ENCODE measurements around the gene STARD10.
"Not testable (repeated sequence)": the region's sequence is repeated elsewhere in the genome, so short reads cannot be mapped to it uniquely, and the experiment has no call there.

Gene STARD10

DNA sequence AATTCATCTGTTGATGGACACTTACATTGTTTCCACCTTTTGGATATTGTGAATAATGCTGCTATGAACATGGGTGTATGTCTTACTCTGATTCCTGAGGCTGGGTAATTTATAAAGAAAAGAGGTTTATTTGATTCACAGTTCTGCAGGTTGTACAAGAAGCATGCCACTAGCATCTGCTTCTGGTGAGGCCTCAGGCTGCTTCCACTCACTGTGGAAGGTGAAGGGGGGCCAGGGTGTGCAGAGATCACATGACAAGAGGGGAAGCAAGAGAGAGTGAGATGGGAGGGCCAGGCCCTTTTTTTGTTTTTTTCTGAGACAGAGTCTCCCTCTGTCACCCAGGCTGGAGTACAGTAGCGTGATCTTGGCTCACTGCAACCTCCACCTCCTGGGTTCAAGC lies 12.5 kb upstream of the STARD10 start:
- not testable (repeated sequence) for DNase-seq

DNA sequence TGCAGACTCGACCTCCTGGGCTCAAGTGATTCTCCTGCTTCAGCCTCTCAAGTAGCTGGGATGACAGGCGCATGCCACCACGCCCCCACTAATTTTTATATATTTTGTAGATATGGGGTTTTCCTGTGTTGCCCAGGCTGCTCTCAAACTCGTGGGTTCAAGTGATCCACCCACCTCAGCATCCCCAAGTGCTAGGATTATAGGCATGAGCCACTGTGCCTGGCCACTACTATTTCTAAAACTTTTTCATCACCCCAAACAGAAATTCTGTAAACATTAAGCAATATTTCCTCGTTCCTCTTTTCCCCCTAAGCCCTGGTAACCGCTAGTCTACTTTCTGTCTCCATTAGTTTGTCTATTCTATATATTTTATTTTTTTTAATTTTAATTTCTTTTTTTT lies 11.4 kb upstream of the STARD10 start:
- no peak for DNase-seq

DNA sequence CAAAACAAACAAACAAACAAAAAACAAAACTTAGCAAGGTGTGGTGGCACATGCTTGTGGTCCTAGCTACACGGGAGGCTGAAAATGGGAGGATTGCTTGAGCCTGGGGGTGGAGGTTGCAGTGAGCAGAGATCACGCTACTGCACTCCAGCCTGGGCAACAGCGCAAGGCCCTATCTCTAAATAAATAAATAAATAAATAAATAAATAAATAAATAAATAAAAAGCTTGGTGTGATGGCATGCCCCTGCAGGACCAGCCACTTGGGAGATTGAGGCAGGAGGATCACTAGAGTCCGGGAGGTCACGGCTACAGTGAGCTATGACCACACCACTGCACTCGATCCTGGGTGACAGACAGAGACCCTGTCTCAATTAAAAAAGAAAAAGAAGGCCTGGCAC lies 9.0 kb upstream of the STARD10 start:
- no peak for DNase-seq

DNA sequence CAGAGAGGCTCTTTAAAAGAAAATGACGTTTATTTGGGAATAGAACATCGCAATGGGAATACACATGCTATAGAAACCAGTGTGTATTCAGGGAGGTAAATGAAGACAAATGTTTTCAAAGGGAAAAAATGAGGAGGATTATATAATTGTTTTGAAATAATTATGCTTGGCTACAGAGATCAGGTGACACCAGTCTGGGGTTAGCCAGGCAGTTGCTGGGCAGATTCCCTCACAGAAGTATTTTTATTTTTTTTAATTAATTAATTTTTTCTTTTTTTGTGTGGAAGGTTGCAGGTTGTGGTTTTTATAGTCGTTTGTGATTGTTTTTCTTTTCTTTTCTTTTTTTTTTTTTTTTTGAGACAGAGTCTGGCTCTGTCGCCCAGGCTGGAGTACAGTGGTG lies 5.6 kb upstream of the STARD10 start:
- DNase-seq = no peak

DNA sequence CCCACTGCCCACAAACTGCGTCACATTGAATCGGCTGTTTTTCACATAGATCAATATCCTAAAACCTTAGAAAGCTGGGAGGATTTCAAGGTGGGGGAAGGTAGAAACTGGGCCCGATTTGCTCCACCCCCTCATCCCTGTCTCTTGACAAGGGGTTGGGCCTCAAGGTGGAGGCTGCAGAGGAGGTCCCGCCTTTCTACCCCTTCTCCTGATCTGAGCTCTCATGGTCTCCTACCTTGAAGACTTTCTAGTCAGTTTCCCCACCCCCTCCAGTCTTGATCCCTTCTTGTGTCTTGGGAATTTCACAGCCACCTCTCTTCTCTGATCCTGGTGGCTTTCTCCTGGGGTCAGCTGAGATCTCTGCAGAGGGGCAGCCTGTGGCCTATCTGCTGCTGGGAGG lies 4.5 kb upstream of the STARD10 start:
- DNase-seq = no peak

DNA sequence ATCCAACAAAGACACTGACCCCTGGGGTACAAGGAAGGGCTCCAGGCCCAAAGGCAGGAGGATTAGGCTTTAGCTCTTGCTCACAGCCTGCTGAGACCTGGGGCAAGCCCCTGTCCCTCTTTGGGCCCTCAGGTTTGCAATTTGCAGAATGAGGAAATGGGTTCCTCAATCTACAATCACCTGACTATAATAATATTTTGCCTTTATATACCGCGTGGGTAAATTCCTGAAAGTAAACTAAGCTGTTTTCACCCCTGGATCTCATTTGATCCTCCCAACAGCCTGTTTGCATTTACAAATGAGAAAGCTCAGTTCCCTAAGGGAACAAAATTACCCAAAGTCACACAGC lies 797 bp downstream of the STARD10 start:
- DNase-seq = no peak

DNA sequence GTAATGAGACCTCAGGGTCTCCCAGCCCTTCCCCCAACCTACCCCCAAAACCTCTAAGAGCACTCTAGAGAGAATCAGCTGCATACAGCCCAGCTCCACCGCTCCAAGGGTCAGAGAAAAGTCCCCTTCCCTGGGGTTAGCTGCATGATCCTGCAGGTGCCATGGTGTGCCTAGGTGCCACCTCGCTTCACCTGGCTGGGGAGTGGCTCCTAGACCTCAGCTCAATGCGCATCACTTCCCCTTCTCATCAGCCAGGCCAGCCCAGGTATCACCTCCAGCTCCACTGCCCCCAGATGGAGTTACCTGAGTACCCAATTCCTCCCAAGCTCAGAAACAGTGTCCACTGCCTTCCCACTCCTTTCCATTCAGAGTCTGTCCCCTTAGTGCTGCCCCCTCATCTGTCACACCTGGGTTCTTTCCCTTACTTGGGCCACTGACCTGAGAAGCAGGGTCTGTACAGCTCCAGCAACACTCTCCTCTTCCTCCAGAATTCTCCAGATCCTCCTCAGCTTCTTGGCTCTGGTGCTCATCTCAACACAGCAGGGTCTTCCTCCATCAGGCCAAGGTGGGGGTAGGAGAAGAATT lies 1.3 kb downstream of the STARD10 start:
- no peak for DNase-seq

DNA sequence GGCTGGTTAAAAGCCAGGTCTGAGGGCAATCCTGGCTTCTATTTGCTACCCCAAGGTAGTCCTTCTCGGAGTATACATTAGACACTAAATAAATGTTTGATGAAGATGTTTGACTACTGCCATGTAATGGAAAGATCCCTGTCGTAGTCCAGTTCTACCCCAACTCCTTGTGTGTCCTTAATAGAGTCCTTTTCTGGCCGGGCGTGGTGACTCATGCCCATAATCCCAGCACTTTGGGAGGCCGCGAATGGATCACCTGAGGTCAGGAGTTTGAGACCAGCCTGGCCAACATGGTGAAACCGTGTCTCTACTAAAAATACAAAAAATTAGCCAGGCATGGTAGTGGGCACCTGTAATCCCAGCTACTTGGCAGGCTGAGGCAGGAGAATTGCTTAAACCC lies 2.6 kb downstream of the STARD10 start:
- DNase-seq = not testable (repeated sequence)

DNA sequence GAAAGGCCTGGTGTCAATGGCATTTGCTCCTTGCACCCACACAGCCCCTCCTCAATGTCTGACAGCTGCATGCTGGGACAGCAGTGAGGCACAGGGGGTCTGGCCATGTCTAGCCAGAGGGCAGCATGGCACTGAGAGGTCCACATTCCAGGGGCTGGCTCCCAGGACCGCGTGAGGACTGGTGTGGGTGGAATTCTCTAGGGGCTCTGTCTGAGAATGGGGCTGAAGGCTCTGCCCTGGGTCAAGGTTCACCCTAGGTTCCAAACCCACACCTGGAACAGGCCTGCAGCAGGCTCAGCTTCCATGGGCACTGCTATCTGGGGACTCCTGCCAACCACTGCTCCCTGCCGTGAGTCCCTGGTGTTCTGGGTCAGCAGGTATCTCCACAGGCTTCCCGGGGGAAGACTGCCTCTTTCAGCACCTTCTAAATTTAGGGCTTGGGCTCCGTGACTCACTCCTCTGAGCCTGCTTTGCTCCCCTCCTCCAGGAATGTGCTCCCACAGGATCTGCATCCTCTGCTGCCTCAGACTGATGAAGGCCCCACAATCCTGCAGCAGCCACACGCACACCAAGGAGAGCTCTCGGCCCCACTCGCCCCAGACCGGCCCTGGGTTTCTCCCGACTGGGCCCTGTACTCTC lies 4.2 kb downstream of the STARD10 start:
- no peak for DNase-seq

DNA sequence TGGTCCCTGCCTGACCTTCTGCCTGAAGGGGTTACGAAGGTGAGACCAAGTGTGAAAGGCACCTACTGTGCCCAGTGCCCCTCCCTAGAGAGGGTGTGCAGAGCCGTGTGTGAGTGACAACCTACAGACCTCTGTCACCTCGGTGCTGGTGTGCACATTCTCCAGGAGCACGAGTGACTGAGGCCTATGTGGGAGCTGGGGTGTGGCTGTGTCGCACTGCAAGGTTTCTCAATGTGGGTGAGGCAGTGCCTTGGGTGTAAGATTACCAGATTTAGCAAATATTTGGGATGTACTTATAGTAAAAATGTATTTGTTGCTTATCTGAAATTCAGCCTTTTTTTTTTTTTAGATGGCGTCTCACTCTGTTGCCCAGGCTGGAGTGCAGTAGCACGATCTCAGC lies 5.6 kb downstream of the STARD10 start:
- no peak for DNase-seq

DNA sequence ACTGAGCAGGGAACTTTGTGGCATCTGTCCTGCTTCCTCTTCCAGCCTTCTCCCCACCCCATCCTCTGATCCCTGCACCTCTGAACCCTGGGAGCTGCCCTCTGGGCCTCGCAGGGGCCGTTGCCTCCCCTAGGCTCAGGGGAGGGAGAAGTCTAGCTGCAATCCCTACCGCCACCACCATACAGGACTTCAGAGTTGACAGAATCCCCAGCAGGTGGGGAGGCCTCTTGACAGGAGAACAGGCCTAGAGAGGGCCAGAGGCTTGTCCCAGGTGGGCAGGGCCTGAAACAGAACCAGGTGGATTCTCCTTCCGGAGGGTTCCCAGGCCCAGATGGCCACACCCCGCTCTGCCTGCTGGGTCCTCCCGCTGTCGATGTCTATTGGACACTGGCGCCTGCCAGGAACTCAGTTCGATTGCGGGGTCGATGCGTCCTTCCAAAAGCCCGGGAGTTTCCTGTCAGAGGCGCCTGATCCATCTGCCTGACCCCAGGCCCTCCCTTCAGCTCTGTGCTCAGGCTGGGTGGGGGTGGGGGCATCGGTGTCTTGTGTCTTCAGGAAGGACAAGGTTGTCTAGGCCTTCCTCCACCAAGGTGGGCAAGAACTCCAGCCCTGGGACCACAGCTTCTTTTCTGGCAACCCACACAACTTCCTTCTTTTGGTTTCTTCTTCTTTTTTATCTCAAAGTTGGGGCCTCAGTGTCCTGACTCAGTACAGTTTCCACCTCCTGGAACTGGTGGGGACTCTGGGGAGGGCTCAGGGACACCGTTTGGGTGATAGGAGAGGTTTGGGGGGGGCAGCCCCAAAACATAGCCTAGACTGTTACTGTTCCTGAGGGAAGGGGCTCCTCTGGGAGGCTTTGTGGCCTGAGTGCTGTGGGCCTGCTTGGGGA lies 6.4 kb downstream of the STARD10 start:
- peak; percentile 10 for DNase-seq

DNA sequence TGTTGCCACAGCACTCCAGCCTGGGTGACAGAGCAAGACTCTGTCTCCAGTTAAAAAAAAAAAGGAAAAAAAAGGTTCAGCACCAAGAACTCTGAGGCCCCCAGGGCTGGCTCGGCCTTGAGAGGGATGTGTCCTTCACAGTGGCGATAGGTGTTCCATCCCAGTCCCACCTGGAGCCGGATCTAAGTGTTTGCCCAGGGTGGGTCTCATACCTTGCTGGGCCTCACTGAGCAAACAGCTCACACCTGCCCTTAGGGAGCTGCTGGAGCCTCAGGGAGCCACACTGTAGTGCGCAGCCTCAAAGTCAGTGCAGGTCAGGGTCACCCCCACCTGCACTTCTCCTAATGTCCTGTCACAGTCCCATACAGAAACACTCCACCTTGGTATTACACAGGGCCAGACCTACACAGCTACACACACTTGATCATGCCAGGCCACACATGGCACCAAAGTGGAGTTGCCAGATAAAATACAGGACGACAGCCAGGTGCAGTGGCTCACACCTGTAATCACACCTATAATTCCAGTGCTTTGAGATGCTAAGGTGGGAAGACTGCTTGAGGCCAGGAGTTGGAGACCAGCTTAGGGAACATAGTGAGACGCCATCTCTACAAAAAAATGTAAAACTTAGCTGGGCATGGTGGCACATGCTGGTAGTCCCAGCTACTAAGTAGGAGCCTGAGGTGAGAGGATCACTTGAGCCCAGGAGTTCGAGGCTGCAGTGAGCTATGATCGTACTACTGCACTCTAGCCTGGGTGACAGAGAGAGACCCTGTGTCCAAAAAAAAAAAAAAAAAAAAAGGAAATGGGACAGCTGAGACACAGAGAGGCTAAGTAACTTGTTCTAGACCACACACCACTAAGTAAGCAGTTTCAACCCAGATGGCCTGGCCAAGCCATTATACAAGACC lies 7.3 kb downstream of the STARD10 start:
- DNase-seq = peak; percentile 28

DNA sequence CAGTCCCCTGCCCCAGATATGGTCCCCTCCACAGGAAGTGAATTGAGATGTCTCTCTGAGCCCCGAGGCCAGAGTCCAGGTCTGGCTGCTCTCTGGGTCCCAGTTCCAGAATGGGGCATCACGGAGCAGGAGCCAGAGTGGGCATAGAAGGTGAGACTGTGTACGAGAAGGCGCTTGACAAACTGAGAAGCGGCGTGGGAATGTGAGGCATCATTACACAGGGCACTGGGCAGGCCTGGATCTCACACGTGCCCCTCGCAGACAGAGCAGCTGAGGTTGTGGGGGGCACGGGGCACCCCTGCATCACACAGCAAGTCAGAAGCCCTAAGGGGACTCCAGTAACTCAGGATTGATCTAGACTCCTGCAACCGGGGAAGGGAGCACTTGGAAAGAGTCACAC lies 9.2 kb downstream of the STARD10 start:
- no peak for DNase-seq

DNA sequence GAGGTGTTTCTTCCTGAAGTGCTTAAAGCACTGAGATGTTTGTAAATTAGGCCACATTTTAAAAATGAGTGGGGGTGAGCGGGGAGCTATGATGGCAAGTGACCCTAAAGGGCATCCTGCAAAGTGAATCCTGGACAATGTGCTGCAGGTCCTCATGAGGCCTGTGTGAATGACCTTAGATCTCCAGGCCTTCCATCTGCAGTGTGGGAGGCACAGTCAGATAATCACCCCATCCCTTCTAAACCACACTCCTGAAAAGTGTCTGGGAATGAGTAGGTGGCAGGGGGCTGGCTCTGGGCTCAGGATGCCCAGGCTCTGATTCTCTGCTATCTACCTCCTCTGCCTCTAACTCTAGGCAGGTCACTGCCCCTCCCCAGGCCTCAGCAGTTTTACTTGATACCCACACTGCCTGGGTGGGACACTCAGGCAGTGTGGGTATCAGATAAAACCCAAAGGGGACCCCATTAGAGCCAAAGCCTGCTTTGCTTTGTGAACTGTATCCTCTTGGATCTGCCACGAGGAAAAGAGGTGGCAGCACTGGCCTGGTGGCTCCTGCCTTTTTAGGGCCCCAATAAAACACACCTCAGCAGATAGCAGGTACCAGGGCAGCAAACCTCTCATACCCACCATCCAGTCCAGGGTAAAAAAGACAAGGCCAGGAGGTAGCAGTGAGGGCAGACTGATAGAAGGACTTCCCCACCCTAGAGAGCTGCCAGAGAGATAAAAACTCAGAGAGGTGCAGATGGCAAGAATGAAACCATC lies 10.5 kb downstream of the STARD10 start:
- no peak for DNase-seq

DNA sequence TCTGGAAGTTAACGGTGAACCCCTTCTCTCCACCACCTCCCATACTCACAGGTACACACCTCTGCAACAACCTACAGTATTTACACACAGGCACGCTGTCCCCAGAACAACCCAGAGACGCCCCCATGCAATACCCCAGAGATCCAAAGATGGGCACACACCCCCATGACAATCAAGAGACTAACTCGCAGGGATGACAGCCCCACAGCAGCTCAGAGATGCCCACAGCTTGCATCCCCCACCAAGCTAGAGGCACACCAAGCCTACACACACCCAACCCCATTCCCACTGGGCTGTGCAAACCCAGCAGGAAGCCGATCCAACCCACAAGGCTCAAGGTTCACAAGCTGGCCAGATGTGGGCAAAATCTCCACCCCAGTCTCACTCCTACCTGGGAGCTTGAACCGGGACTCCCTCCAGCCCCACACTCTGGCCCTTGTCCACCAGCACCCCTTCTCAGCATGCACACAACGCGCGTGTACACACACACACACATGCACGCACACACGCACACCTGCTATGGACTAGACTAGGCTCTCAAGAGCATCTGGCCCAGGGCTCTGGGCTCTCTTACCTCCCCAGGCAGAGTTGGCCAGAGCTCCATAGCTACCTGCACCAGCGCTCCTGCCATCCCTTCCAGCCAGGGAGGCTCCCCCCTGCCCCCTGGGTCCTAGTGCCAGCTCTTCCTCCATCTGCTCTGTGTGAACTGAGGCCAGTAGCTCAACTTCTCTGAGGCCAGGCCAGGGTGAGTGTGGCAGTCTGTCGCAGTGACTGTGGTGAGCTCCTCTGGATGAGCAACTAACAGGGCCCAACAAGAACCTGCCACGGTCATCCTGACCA lies 11.5 kb downstream of the STARD10 start:
- peak; percentile 31 for DNase-seq

DNA sequence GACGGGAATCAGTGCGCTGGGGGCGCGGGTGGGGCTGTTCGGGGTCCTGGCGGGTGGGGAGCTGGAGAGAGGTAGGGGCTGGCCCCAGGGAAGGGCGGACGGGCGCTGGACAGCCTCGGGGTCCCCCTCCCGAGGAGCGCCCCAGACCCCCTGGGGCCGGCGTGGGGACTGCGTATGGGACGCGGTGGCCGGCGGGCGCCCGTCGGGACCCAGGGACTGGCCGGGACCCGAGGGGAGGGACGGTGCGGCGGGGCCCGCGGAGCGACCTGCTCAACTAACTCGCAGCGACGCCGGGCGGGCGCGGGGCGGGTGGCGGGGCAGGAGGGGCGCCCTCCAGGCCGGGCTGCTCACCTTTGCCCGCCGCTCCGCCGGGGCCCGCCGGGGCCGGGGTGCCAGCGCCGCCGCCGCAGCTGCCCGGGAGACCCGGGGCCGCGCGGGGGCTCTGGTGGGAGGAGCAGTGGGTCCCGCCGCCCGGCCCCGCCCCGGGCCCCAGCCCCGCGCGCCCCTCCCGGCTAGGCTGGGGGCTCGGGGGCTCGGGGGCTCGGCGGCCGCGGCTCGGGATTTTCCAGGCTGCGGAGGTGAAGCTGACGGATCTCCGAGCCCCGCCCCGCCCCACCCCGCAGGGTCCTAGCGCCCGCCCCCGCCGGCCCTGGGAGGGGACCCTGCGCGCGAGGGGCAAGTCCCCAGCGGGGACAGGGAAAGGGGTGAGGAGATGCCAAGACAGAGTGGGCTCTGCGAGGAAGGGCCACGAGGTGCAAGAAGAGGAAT lies 12.3 kb downstream of the STARD10 start:
- no peak for DNase-seq

DNA sequence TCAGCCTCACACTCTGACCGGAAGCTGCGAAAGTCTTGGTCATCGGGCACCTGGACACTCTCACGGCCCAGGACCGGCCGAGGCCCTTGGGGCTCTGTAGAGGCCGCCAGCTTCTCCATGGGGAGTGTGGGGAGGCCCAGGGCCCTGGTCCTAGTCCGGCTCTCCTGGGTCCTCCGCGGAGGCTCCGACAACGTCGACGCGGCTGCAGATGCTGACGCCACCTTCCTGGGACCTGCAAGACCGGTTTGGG lies 12.9 kb downstream of the STARD10 start:
- no peak for DNase-seq

DNA sequence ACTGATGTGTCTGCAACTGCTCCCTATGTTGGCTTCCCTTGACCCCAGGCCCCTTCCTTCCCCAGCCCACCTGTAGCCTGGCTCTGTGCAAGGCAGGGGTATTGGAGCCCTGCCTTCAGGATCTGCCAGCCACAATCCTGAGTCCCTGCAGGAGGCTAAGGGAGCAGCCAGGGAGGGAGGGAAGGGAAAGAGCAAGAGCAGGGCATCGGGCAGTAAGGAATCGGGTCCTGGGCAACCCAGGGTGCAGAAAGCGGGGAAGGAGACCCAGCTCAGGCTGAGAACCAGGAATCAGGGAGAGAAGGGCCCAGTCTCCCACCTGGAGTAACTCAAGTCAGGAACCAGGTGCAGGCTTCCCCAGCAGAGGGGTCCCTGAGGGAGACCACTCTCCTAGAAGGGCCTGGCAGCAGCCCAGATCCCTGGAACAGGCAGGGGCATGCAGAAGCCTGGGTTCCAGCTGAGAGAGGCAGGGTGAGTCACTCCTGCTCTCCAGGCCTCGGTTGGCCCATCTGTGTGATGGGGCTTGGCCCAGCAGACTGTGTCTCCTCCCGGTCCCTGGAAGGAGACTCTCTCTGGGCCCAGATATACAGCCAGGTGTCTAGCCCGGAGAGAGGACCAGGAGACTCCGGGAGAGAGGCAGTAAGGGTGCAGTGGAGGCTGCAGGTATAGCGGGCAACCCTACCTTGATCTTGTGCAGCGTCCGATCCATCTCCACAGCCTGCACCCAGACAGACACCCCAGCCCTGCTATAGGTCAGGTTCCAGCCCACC lies 13.4 kb downstream of the STARD10 start:
- peak; percentile 20 for DNase-seq

DNA sequence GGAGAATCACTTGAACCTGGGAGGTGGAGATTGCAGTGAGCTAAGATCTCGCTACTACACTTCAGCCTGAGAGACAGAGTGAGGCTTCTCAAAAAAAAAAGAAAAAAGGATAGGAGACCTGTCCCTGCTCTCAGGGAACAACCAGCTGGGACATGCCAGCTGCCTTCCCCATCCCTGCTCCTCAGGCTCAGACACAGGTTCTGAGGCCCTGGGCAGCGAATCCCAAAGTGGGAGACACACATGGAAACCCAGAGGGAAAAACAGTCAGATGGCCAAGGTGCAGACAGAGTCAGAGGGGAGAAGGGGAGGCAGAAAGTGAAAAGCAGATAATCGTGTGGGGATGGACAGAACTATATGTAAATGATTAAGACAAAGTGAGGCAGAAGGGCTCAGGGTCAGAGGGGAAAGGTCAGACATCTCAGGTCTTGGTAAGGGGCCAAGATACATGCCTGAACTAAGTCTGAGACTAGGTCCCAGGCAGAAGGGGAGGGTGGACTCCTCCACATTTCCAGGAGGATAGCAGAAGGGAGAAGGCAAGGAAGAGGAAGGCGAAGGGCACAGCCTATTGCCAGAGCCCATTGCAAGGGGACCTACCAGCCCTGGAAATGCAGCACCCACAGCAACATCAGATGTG lies 14.2 kb downstream of the STARD10 start:
- DNase-seq = no peak
